Aorta (tissue), 5 donors: ENCODE results near the gene MTA2. TPM values are rescaled to one million over a fixed set of nuclear protein-coding genes. Genes with fewer than 3 reads are reported as not detected.
A peak's percentile ranks its signal among the peaks of the same experiment; 100 is the strongest.
"Not testable (repeated sequence)": the region's sequence is repeated elsewhere in the genome, so short reads cannot be mapped to it uniquely, and the experiment has no call there.

Experiments used
- ATAC-seq: fragments of 200-7000 bp; cut with Tn5 transposase; one replicate; pipeline ENCODE4 v1.9.1; 2022; ENCODE audit warnings: moderate library complexity; ENCODE audit not compliant: low FRiP score
- DNase-seq, 2 donors: peaks; one replicate each; pipeline ENCODE4 v3.0.0-alpha.2; 2020
- H3K27ac ChIP-seq, 2 donors: one replicate each; pipeline ENCODE4 v1.5.1; 2013; ENCODE audit warnings: low read length in 2 of 2, mild to moderate bottlenecking in 2 of 2, moderate library complexity in 2 of 2, control low read depth in 1 of 2, inconsistent platforms in 1 of 2, low read depth in 1 of 2
- H3K27me3 ChIP-seq, 2 donors: one replicate each; pipeline ENCODE4 v1.6.1; 2013; ENCODE audit warnings: control low read depth in 1 of 2, low read length in 1 of 2, mild to moderate bottlenecking in 1 of 2, moderate library complexity in 1 of 2; ENCODE audit not compliant: insufficient read depth in 2 of 2, control insufficient read depth in 1 of 2
- H3K36me3 ChIP-seq, 2 donors: one replicate each; pipeline ENCODE4 v1.6.1; 2013; ENCODE audit warnings: control low read depth in 1 of 2, low read length in 1 of 2, mild to moderate bottlenecking in 1 of 2; ENCODE audit not compliant: insufficient read depth in 2 of 2, control insufficient read depth in 1 of 2
- H3K4me1 ChIP-seq, 2 donors: one replicate each; pipeline ENCODE4 v1.6.1; 2013; ENCODE audit warnings: low read length in 2 of 2, control low read depth in 1 of 2, mild to moderate bottlenecking in 1 of 2, moderate library complexity in 1 of 2; ENCODE audit not compliant: insufficient read depth in 2 of 2, control insufficient read depth in 1 of 2
- H3K4me3 ChIP-seq, 2 donors: one replicate each; pipeline ENCODE4 v1.5.1; 2013; ENCODE audit warnings: low read length in 2 of 2, control low read depth in 1 of 2, mild to moderate bottlenecking in 1 of 2
- H3K9me3 ChIP-seq: one replicate; pipeline ENCODE4 v1.6.1; 2013; ENCODE audit warnings: mild to moderate bottlenecking, low read length; ENCODE audit not compliant: control insufficient read depth
- WGBS, 2 donors: extraction: QIAGEN DNeasy Blood & Tissue Kit; methylation state at CpG; one replicate each; pipeline ENCODE4 v1.1.7; 2013; 5-methylcytosine and 5-hydroxymethylcytosine counted together
- intact Hi-C, 2 donors: fragments of 100-400 bp; cut with DNase I; formaldehyde crosslinking; loops; one replicate each; pipeline versions ENCODE4 v1.14.2 to v1.15.0; 2022
- long read RNA-seq, 2 donors: library from polyadenylated mRNA; unstranded; transcript quantifications; one replicate each; pipeline ENCODE4 v2.0.0, GENCODE V29; 2020 to 2021
- polyA plus RNA-seq, 2 donors: library from polyadenylated mRNA; stranded (reverse); fragments of 200-250 nt; gene quantifications; one replicate each; pipeline ENCODE4 v1.2.3, GENCODE V29; 2013
- total RNA-seq, 2 donors: library from RNA; stranded (reverse); fragmentation: NEBNext Ultra II Directional; extraction: Animal tissue kit (Norgen Biotek cat#: 25700); gene quantifications; one replicate each; pipeline ENCODE4 v1.2.1, GENCODE V29; 2021
- donor health status: healthy with polysubstance abuse.
- donor health status: Bipolar disorder and iron deficiency.
- donor health status: DM: no; HTN: no; CAD: no.
- donor health status: DM: no; HTN: no; CAD: no.
- donor health status: DM: yes; HTN: yes; CAD: no.

The MTA2 gene
- total RNA-seq: 10 to 100 TPM; 80.1 to 87.9 TPM
- 10 to 100 TPM; 13.5 to 40.3 TPM for polyA plus RNA-seq
- long read RNA-seq, donor 1, transcript MTA2-201 (18 exons, 3,058 nt): major isoform, 22 of 35 reads
- long read RNA-seq, donor 1, partial matches to known transcripts: 6 of 35 reads
- long read RNA-seq, donor 1, other reads (novel, unspliced or antisense): 3 of 35 reads
- long read RNA-seq, donor 2, partial matches to known transcripts: 5 of 10 reads
- long read RNA-seq, donor 2, other reads (novel, unspliced or antisense): 2 of 10 reads

DNA sequence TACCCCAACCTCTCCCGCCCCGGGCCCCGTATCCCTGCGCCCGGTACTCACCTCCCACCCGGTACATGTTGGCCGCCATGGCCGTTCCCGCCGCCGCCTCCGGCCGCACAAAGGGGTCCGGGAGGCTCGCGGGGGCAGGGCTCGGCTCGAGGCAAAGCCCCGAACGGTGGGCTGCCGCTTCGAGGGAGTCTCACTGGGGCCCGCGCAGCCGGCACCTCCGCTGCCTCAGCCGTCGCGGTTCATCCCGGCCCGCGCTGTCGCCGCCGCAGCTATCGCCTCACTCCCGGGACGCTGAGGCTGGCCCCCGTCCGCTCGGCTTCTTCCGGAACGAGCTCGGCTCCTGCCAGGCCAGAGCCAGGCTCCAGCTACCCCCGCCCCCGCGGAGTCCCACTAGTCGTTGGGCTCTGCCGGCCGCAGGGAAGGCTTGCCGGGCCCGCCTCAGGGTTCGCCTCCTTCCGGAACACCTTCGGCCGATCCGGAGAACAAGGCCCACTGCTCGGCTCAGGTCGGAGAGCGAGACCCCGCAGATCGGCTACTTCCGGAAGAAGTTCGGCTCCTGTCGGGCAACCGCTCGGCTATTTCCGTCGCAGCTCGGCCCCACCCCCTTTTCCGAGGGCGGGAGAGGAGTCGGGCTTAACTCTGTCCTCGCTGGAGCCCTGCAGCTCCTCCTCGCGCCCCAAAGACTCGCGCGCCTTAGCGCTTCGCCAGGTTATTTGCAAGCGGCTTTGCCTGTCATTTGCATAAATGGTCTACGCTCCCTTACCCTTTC is at the start of gene MTA2:
TSS of gene MTA2 (minus strand) at position 494 of the 769 bp plus-strand sequence. CDS start at position 79, 415 bp downstream.
- H3K4me3 ChIP-seq: peak within 1 kb of the TSS; percentile 72 to 73
- ATAC-seq (peak; percentile 95), DNase-seq (peak; percentile 98 to 99)
- H3K9me3 ChIP-seq: no peaks in the 10 kb centered on the region
- 0% methylated on average over 59 to 83 of the region's 83 CpGs for WGBS, 2 donors
- peak within 1 kb of the TSS; percentile 20 to 82 for H3K27ac ChIP-seq
- intact Hi-C loops: loop anchor here in 1 of 2 donors (5.0 kb wide), 1 partner anchor 66 kb away; the partner anchor contains the start of genes C11orf98 and CSKMT
- no peaks in the 10 kb centered on the region for H3K4me1 ChIP-seq
- H3K36me3 ChIP-seq: peaks cover 0 to 3% of the 10 kb centered on the region in 2 donors
- H3K27me3 ChIP-seq: no peaks in the 10 kb centered on the region

DNA sequence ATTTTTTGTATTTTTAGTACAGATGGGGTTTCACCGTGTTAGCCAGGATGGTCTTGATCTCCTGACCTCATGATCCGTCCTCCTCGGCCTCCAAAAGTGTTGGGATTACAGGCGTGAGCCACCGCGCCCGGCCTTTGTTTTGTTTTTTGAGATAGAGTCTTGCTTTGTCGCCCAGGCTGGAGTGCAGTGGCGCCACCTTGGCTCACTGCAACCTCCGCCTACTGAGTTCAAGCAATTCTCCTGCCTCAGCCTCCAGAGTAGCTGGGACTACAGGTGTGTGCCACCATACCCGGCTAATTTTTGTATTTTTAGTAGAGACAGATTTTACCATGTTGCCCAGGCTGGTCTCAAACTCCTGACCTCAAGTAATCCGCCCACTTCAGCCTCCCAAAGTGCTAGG is 48.6 kb upstream of the MTA2 start:
- DNase-seq, H3K27me3 ChIP-seq, H3K4me1 ChIP-seq, intact Hi-C loops, H3K9me3 ChIP-seq, ATAC-seq, H3K4me3 ChIP-seq, H3K27ac ChIP-seq, H3K36me3 ChIP-seq: not testable (repeated sequence)
- WGBS, 2 donors: 95 to 96% methylated on average over 12 of the region's 12 CpGs

DNA sequence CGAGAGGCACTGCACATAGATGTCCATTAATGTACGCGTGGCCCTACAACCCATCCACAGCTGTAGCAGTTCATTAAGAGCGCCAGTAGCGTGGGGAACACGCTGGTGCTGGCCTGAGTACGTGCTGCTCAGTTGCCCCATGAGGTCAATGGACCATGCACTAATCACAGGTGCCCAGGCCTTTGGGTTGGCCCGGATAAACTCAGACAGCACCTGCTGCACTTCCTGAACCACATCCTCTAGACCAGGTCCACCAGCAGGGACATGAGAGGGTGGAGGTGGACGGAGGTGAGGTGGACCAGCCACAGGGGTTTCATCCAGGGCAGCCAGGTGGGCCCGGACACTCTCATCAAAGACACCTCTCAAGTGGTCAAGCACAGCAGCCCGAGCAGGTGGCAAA is 47.8 kb upstream of the MTA2 start:
- Histone ChIP-seq H3K9me3 (no peaks in the 10 kb centered on the region), H3K4me1 (peaks cover 0 to 4% of the 10 kb centered on the region in 2 donors), H3K4me3 (no peak overlapping the region), H3K27me3 (no peaks in the 10 kb centered on the region), H3K27ac (no peak overlapping the region), H3K36me3 (no peaks in the 10 kb centered on the region)
- intact Hi-C loops: no loop called here
- 89 to 90% methylated on average over 11 of the region's 11 CpGs for WGBS, 2 donors
- no peak for DNase-seq
- ATAC-seq: no peak

DNA sequence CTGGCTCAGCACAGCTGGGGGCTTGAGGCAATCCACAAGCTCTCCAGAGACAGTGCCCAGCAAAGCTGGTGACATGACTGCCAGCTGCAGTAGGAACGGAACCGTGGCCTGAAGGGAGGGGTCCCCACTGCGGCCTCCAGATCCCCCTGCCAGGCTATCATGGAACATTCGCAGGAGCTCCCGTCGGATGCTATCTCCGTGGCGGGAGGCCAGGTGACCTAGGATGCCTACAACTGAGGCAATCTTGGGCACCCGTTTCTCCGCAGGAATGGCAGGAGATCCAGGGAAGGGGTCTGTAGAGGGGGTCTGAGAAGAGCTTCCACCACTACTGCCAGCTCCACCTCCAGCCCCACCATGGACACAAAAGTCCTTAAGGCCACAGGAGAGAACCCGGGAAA is 47.3 kb upstream of the MTA2 start:
- intact Hi-C loops: no loop called here
- Histone ChIP-seq H3K4me3 (no peak overlapping the region), H3K9me3 (no peaks in the 10 kb centered on the region), H3K36me3 (no peaks in the 10 kb centered on the region), H3K4me1 (peaks cover 0 to 4% of the 10 kb centered on the region in 2 donors), H3K27me3 (no peaks in the 10 kb centered on the region), H3K27ac (no peak overlapping the region)
- ATAC-seq (no peak), DNase-seq (no peak)
- 86 to 87% methylated on average over 11 of the region's 11 CpGs for WGBS, 2 donors

DNA sequence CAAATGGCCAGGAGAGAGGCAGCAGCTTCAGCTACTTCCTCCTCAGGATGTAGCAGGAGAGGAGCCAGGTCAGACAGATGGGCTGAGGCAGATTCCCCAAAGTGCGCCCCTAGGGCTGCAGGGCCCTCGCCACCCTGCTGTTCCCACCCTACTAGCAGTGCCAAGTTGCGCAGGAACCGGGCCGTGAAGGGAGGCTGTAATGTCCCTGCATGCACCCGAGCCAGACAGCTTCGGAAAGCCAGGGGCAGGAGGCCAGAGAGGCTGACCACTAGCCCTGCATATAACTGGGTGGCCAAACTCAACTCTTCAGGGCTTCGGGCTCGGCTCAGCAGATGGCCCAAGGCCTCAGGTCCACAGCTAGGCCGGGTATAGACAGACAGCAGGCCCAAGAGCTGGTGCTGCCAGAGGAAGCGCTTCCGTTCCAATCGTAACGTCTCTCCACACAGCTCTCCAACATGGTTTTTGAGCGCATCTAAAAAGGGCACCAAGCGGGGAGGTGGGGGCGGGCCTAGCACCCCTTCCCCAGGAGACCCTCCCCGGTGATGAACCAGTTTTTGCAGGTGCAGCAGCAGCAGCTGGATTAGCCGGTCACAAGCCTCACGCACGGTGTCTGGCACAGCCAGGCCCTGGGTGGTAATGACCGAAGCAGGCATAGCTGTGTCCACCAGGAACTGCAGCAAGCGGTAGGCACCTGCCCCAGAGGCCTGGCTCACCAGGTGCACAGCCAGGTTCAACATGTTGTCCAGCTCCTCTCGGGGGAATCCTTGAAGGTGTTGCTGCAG is 46.7 kb upstream of the MTA2 start:
- no peaks in the 10 kb centered on the region for H3K36me3 ChIP-seq
- WGBS, 2 donors: 88 to 90% methylated on average over 23 to 24 of the region's 24 CpGs
- intact Hi-C loops: no loop called here

DNA sequence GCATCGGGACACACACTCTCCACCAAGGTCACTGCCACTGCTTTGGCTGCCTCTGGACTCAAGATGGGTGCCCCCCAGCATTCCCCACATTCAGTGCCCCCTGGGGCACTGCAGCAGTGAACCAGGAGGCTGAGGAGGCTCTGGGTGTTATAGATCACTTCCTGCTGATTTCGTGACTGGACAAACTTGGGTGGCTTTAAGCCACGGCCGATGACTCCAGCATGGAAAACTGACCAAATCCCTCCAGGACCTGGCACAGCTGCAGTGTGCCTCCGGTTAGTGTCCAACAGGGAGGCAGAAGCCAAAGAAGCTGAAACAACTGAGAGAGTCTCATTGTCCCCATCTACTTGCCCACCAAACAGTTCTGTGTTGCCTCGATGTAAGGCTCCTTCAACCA is 45.9 kb upstream of the MTA2 start:
- H3K36me3 ChIP-seq: no peaks in the 10 kb centered on the region
- H3K4me3 ChIP-seq: no peak overlapping the region
- DNase-seq: no peak
- H3K9me3 ChIP-seq: no peaks in the 10 kb centered on the region
- ATAC-seq: no peak
- H3K4me1 ChIP-seq: peaks cover 0 to 4% of the 10 kb centered on the region in 2 donors
- WGBS, 2 donors: 78 to 83% methylated on average over 6 of the region's 6 CpGs
- H3K27me3 ChIP-seq: no peaks in the 10 kb centered on the region
- no peak overlapping the region for H3K27ac ChIP-seq
- intact Hi-C loops: no loop called here

More for the DNA sequence above, 46.7 kb upstream of the MTA2 start:
- DNase-seq (no peak), ATAC-seq (no peak)
- Histone ChIP-seq H3K27ac (no peak overlapping the region), H3K27me3 (no peaks in the 10 kb centered on the region), H3K4me3 (no peak overlapping the region), H3K9me3 (no peaks in the 10 kb centered on the region), H3K4me1 (peaks cover 0 to 4% of the 10 kb centered on the region in 2 donors)

DNA sequence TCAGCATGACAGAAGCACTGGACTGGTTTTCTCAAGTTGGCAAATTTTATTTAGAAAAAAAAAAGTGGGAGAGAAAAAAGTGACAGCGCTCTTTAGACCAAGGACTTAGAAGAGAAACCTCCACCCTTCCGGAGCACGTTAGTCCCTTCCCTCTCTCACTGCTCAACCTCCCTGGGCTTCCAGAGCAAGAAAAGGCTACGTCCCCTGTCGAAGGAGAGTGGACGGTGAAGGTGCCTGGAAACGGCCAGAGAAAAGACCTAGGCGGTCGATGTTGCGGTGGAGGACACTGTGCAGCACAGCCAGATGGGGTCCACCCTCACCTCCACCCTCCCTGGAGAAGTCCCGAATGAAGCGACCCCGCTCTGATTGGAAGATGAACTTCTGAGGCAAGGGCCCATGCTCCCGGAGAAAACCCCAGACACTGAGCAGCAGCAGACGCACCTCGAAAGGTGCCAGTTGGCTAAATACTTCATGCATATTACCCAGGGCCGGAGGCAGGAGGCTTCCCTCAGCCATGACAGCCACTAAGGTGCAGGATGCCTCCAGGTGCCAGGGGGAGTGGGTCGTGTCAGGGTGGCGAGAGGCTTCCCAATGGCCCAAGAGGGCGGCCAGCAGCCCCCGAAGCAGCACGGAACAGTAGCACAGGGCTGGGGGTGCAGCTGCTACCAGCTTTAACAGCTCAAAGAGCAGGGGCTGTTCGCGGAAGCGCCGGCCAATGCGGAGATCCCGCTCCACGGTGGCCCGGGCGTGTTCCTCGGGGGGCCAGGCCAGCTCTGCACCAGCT is 45.4 kb upstream of the MTA2 start:
- peak overlapping the region in 1 of 2 donors; percentile 71 for H3K27ac ChIP-seq
- no peaks in the 10 kb centered on the region for H3K36me3 ChIP-seq

More for the DNA sequence above, 45.4 kb upstream of the MTA2 start:
- Histone ChIP-seq H3K27me3 (no peaks in the 10 kb centered on the region), H3K4me1 (no peaks in the 10 kb centered on the region), H3K9me3 (no peaks in the 10 kb centered on the region), H3K4me3 (no peak overlapping the region)
- WGBS, 2 donors: 56 to 57% methylated on average over 32 of the region's 32 CpGs
- intact Hi-C loops: no loop called here
- DNase-seq (peak in 1 of 2 donors; percentile 51), ATAC-seq (no peak)
